A673 (cell line): Measurements from ENCODE around the gene TRPV2. TPM values are rescaled to one million over a fixed set of nuclear protein-coding genes. Genes with fewer than 3 reads are reported as not detected.

ENCODE experiments used
- BruUV-seq: library from RNA; stranded (reverse); fragments of 400-500 nt; replicated peaks from 2 replicates; lab custom pipeline; 2021; lab: Mats Ljungman, UMichigan
- CTCF ChIA-PET: fragments of 300-600 bp; sonication (Branson Sonifier 250); formaldehyde crosslinking; loops from one replicate; lab custom pipeline; 2022; ENCODE audit warnings: antibody characterized with exemption; lab: Charles Lee
- POLR2A ChIA-PET: fragments of 300-600 bp; sonication (Branson Sonifier 250); formaldehyde crosslinking; loops from one replicate; lab custom pipeline; 2022; ENCODE audit warnings: antibody characterized with exemption; ENCODE audit not compliant: low non-redundant PET; lab: Charles Lee
- DNase-seq: peaks from one replicate; pipeline ENCODE4 v3.0.0-alpha.2; 2015; ENCODE audit warnings: low spot score
- H3K27ac ChIP-seq: fragments of 200-600 bp; sonication (generic); 2 replicates; pipeline ENCODE4 v1.5.1; 2016; ENCODE audit warnings: mixed run types, low read depth, mild to moderate bottlenecking, mixed read lengths, antibody characterized with exemption, low read length; ENCODE audit not compliant: poor library complexity, severe bottlenecking
- H3K27me3 ChIP-seq: fragments of 200-600 bp; sonication (generic); replicated peaks from 2 replicates; pipeline ENCODE4 v1.6.1; 2017; ENCODE audit warnings: mixed run types, low read depth, mild to moderate bottlenecking, mixed read lengths, antibody characterized with exemption, low read length; ENCODE audit not compliant: insufficient read depth, poor library complexity
- H3K36me3 ChIP-seq: fragments of 200-600 bp; sonication (generic); 2 replicates; pipeline ENCODE4 v1.6.1; 2016; ENCODE audit warnings: mixed run types, mild to moderate bottlenecking, mixed read lengths, antibody characterized with exemption, low read length; ENCODE audit not compliant: insufficient read depth, poor library complexity, severe bottlenecking
- H3K4me1 ChIP-seq: fragments of 200-600 bp; sonication (generic); 2 replicates; pipeline ENCODE4 v1.6.1; 2017; ENCODE audit warnings: mixed run types, mild to moderate bottlenecking, mixed read lengths, antibody characterized with exemption, low read length; ENCODE audit not compliant: insufficient read depth, poor library complexity, severe bottlenecking
- H3K4me3 ChIP-seq: fragments of 200-600 bp; sonication (generic); 2 replicates; pipeline ENCODE4 v1.5.1; 2016; ENCODE audit warnings: low read depth, mixed run types, mild to moderate bottlenecking, mixed read lengths, low read length; ENCODE audit not compliant: poor library complexity, severe bottlenecking
- H3K9me3 ChIP-seq: fragments of 200-600 bp; sonication (generic); 2 replicates; pipeline ENCODE4 v1.6.1; 2016; ENCODE audit warnings: mixed run types, low read depth, mild to moderate bottlenecking, mixed read lengths, antibody characterized with exemption, low read length; ENCODE audit not compliant: poor library complexity, severe bottlenecking
- EZH2 ChIP-seq: fragments of 200-600 bp; sonication (generic); IDR thresholded peaks from 2 replicates; pipeline ENCODE4 v1.6.1; 2017; ENCODE audit warnings: borderline replicate concordance, low read depth, mild to moderate bottlenecking, mixed read lengths, antibody characterized with exemption, low read length; ENCODE audit not compliant: poor library complexity, severe bottlenecking
- intact Hi-C: fragments of 100-400 bp; cut with micrococcal nuclease; formaldehyde crosslinking; loops from one replicate; pipeline ENCODE4 v1.10.0; 2022; ENCODE audit not compliant: unreplicated experiment
- total RNA-seq: library from RNA; stranded (reverse); gene quantifications from 2 replicates; pipeline ENCODE4 v1.2.3, GENCODE V29; 2021
- TF ChIP-seq, protein P1 (sequence below): fragments of 300-800, 200-600 bp; sonication (generic); conservative IDR thresholded peaks from 2 replicates; pipeline ENCODE4 v1.5.1; 2017; ENCODE audit warnings: low read depth, mild to moderate bottlenecking, antibody characterized with exemption, low read length, moderate library complexity, mixed read lengths

TRPV2 gene
- total RNA-seq, 1 experiment from 2014 or later = not detected

DNA sequence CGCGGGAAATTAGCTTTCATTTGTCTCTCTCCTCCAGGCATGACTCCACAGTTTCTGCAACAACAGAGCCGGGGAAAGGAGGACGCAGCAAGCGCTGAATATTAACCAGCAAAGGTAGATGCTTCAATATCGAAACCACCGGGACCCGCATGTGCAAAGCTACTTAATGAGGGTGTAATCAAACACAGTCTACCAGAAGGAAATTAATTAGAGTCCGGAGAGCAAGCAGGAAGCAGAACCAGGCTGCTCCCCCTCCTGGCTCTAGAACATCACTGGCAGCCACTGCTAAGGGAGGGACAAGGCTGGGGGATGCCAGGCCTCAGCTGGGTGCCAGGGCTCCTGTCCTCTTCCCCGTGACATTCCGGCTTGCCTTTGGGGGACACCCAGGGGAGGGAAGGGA is 54.9 kb downstream of the TRPV2 start:
- DNase-seq = no peak
- Histone ChIP-seq H3K27ac (no peak overlapping the region), H3K9me3 (no peaks in the 10 kb centered on the region), H3K4me1 (peaks cover 39% of the 10 kb centered on the region), H3K36me3 (no peaks in the 10 kb centered on the region), H3K27me3 (no peaks in the 10 kb centered on the region), H3K4me3 (no peak overlapping the region)
- ChIA-PET POLR2A (no interaction called here), CTCF (interaction anchor here (0.7 to 1.0 kb wide), 2 partner anchors 22 to 42 kb away, joined by 3 to 4 read pairs; partner anchors contain the start of gene LRRC75A)
- BruUV-seq = no TSS peak
- intact Hi-C loops = no loop called here
- no peak for TF ChIP-seq EZH2
- TF ChIP-seq, protein P1, sequence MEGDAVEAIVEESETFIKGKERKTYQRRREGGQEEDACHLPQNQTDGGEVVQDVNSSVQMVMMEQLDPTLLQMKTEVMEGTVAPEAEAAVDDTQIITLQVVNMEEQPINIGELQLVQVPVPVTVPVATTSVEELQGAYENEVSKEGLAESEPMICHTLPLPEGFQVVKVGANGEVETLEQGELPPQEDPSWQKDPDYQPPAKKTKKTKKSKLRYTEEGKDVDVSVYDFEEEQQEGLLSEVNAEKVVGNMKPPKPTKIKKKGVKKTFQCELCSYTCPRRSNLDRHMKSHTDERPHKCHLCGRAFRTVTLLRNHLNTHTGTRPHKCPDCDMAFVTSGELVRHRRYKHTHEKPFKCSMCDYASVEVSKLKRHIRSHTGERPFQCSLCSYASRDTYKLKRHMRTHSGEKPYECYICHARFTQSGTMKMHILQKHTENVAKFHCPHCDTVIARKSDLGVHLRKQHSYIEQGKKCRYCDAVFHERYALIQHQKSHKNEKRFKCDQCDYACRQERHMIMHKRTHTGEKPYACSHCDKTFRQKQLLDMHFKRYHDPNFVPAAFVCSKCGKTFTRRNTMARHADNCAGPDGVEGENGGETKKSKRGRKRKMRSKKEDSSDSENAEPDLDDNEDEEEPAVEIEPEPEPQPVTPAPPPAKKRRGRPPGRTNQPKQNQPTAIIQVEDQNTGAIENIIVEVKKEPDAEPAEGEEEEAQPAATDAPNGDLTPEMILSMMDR = no peak

DNA sequence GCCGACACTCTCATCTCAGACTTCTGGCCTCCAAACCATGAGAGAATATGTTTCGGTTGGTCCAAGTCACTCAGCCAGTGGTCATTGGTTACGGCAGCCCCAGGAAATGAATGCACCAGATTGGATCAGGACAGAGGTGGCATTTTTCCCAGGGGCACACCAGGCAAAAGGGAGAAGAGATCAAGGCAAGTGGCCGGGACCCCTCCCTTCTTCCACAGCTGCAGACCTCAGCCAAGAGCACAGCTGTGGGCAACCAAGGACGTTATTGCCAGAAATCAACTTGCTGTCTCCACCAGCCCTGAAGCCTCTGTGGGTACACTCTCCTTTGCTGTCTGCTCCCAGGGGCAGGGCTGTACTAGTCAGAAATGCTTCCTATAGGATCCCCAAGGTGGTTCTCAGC is 55.9 kb downstream of the TRPV2 start:
- BruUV-seq = no TSS peak
- intact Hi-C loops = no loop called here
- no peaks in the 10 kb centered on the region for H3K36me3 ChIP-seq
- ChIA-PET POLR2A (interaction anchor here (0.5 kb wide), 1 partner anchor 502 kb away, joined by 3 read pairs; no protein-coding TSS in a partner anchor), CTCF (no interaction called here)
- DNase-seq = no peak
- no peak for TF ChIP-seq EZH2
- TF ChIP-seq, protein P1 = no peak
- no peak overlapping the region for H3K27ac ChIP-seq
- no peaks in the 10 kb centered on the region for H3K27me3 ChIP-seq
- no peak overlapping the region for H3K4me3 ChIP-seq
- H3K9me3 ChIP-seq = no peaks in the 10 kb centered on the region
- peaks cover 39% of the 10 kb centered on the region for H3K4me1 ChIP-seq

DNA sequence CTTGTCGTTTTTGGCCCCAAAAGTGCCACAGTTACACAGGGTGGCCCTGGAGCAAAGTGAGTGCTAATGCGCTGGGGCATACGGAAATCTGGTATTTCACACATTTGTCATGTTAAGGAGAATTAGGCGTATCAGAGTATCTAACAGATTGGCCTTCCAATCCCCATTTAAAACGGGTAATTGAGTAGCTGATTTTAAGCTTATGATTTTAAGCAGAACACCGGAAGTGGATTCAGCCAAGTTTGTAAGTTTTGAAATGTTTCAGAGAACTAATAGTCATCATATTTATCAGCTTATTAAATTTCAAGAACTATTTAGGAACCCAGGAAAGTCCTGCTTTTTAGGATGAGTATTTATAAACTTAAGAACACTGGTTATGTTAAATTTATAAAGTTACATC is 57.2 kb downstream of the TRPV2 start:
- TSS peak; percentile 25 for BruUV-seq
- Histone ChIP-seq H3K27me3 (no peaks in the 10 kb centered on the region), H3K4me3 (no peak overlapping the region), H3K9me3 (no peaks in the 10 kb centered on the region), H3K4me1 (peaks cover 39% of the 10 kb centered on the region), H3K36me3 (no peaks in the 10 kb centered on the region), H3K27ac (no peak overlapping the region)
- peak; percentile 82 for DNase-seq
- TF ChIP-seq, protein P1 = no peak
- TF ChIP-seq EZH2 = no peak
- ChIA-PET POLR2A (no interaction called here), CTCF (no interaction called here)
- intact Hi-C loops = no loop called here
